Activated CD4-positive, alpha-beta memory T cell treated with anti-CD3 and anti-CD28 coated beads for 36 hours (primary cell): ENCODE data around the gene INKA2. TPM values are rescaled to one million over a fixed set of nuclear protein-coding genes. Genes with fewer than 3 reads are reported as not detected.
A peak's percentile ranks its signal among the peaks of the same experiment; 100 is the strongest.

Experiments
- CTCF ChIA-PET: fragments of 350-600 bp; sonication (Branson Sonifier 250); formaldehyde crosslinking; loops from one replicate; lab custom pipeline; 2021; ENCODE audit warnings: antibody characterized with exemption, inconsistent platforms; lab: Charles Lee
- POLR2A ChIA-PET: fragments of 350-600 bp; sonication (Branson Sonifier 250); formaldehyde crosslinking; loops from one replicate; lab custom pipeline; 2021; ENCODE audit warnings: antibody characterized with exemption; lab: Charles Lee
- DNase-seq: peaks from one replicate; pipeline ENCODE4 v3.0.0-alpha.2; 2020
- H3K27ac Mint-ChIP-seq: one replicate; pipeline ENCODE4 v1.8.0; 2021; ENCODE audit warnings: mixed read lengths
- H3K27me3 Mint-ChIP-seq: one replicate; pipeline ENCODE4 v1.8.0; 2021; ENCODE audit warnings: mixed read lengths
- H3K36me3 Mint-ChIP-seq: one replicate; pipeline ENCODE4 v1.8.0; 2021; ENCODE audit warnings: mixed read lengths
- H3K4me1 Mint-ChIP-seq: one replicate; pipeline ENCODE4 v1.8.0; 2021; ENCODE audit warnings: low read depth, mixed read lengths
- H3K4me3 Mint-ChIP-seq: one replicate; pipeline ENCODE4 v1.8.0; 2021; ENCODE audit warnings: mild to moderate bottlenecking, mixed read lengths
- H3K9me3 Mint-ChIP-seq: one replicate; pipeline ENCODE4 v1.8.0; 2021; ENCODE audit warnings: mixed read lengths
- intact Hi-C: fragments of 100-400 bp; cut with micrococcal nuclease; formaldehyde crosslinking; loops from one replicate; pipeline ENCODE4 v1.15.1; 2023
- total RNA-seq, 2 experiments: library from RNA; stranded (reverse); gene quantifications; one replicate each; pipeline ENCODE4 v1.2.3, GENCODE V29; 2021

The INKA2 gene
- 1 to 10 TPM; 1.4 to 2.3 TPM for total RNA-seq

GRCh38 chr1:111739194-111739924, at the start of gene INKA2:
Gene INKA2 (minus strand): TSS chr1:111739395. CDS start chr1:111739242, 153 bp downstream.
- ChIA-PET CTCF (interaction anchor here (0.6 to 6.7 kb wide), 13 partner anchors 9 to 524 kb away, joined by 3 to 68 read pairs (median 3); no protein-coding TSS in a partner anchor), POLR2A (interaction anchor here (1.0 to 2.9 kb wide), 5 partner anchors 16 to 231 kb away, joined by 3 to 12 read pairs (median 3); partner anchors contain the start of gene DDX20)
- Mint-ChIP-seq H3K27ac (no peak within 1 kb of the TSS), H3K4me3 (peak within 1 kb of the TSS; percentile 84), H3K27me3 (peaks cover 28% of the 10 kb centered on the region), H3K9me3 (no peaks in the 10 kb centered on the region), H3K4me1 (peaks cover 11% of the 10 kb centered on the region), H3K36me3 (no peaks in the 10 kb centered on the region)
- DNase-seq, result peak; percentile 88
- intact Hi-C loops, result loop anchor here (1.0 to 5.0 kb wide), 3 partner anchors 16 to 137 kb away; partner anchors contain the start of gene DDX20

GRCh38 chr1:111786669-111787207, 47.5 kb upstream of the INKA2 start:
- no peaks in the 10 kb centered on the region for H3K9me3 Mint-ChIP-seq
- H3K36me3 Mint-ChIP-seq, result no peaks in the 10 kb centered on the region
- H3K27me3 Mint-ChIP-seq, result no peaks in the 10 kb centered on the region
- ChIA-PET POLR2A (no interaction called here), CTCF (interaction anchor here (1.3 kb wide), 1 partner anchor 21 kb away, joined by 3 read pairs; no protein-coding TSS in a partner anchor)
- intact Hi-C loops, result no loop called here
- no peak overlapping the region for H3K4me3 Mint-ChIP-seq
- H3K4me1 Mint-ChIP-seq, result no peaks in the 10 kb centered on the region
- no peak overlapping the region for H3K27ac Mint-ChIP-seq
- no peak for DNase-seq

GRCh38 chr1:111784273-111784901, 45.2 kb upstream of the INKA2 start:
- ChIA-PET CTCF (interaction anchor here (0.8 kb wide), 1 partner anchor 16 kb away, joined by 4 read pairs; no protein-coding TSS in a partner anchor), POLR2A (no interaction called here)
- H3K4me1 Mint-ChIP-seq, result no peaks in the 10 kb centered on the region
- H3K4me3 Mint-ChIP-seq, result no peak overlapping the region
- no peaks in the 10 kb centered on the region for H3K27me3 Mint-ChIP-seq
- no peaks in the 10 kb centered on the region for H3K36me3 Mint-ChIP-seq
- no peak for DNase-seq
- intact Hi-C loops, result no loop called here
- H3K9me3 Mint-ChIP-seq, result no peaks in the 10 kb centered on the region
- no peak overlapping the region for H3K27ac Mint-ChIP-seq

GRCh38 chr1:111779546-111779945, 40.4 kb upstream of the INKA2 start:
- Mint-ChIP-seq H3K36me3 (no peaks in the 10 kb centered on the region), H3K4me1 (no peaks in the 10 kb centered on the region), H3K4me3 (no peak overlapping the region), H3K27me3 (no peaks in the 10 kb centered on the region), H3K27ac (no peak overlapping the region), H3K9me3 (no peaks in the 10 kb centered on the region)
- CTCF ChIA-PET, result no interaction called here
- POLR2A ChIA-PET, result no interaction called here
- no peak for DNase-seq
- intact Hi-C loops, result no loop called here

- no peak overlapping the region for H3K27ac Mint-ChIP-seq
- POLR2A ChIA-PET, result no interaction called here
- no peaks in the 10 kb centered on the region for H3K4me1 Mint-ChIP-seq
- no peaks in the 10 kb centered on the region for H3K36me3 Mint-ChIP-seq
- H3K27me3 Mint-ChIP-seq, result no peaks in the 10 kb centered on the region
- CTCF ChIA-PET, result no interaction called here
- H3K9me3 Mint-ChIP-seq, result no peaks in the 10 kb centered on the region
- intact Hi-C loops, result no loop called here
- H3K4me3 Mint-ChIP-seq, result no peak overlapping the region
- no peak for DNase-seq
These were observed 39.4 kb upstream of the INKA2 start for GRCh38 chr1:111778541-111779051.

- H3K4me3 Mint-ChIP-seq, result no peak overlapping the region
- H3K27me3 Mint-ChIP-seq, result no peaks in the 10 kb centered on the region
- DNase-seq, result no peak
- no peaks in the 10 kb centered on the region for H3K9me3 Mint-ChIP-seq
- intact Hi-C loops, result no loop called here
- no peak overlapping the region for H3K27ac Mint-ChIP-seq
- H3K4me1 Mint-ChIP-seq, result no peaks in the 10 kb centered on the region
- ChIA-PET POLR2A (no interaction called here), CTCF (no interaction called here)
- no peaks in the 10 kb centered on the region for H3K36me3 Mint-ChIP-seq
These were observed 38.9 kb upstream of the INKA2 start for GRCh38 chr1:111778066-111778465.

GRCh38 chr1:111777301-111777700, 38.1 kb upstream of the INKA2 start:
- H3K9me3 Mint-ChIP-seq, result no peaks in the 10 kb centered on the region
- intact Hi-C loops, result no loop called here
- no peaks in the 10 kb centered on the region for H3K4me1 Mint-ChIP-seq
- H3K36me3 Mint-ChIP-seq, result no peaks in the 10 kb centered on the region
- H3K27ac Mint-ChIP-seq, result no peak overlapping the region
- ChIA-PET POLR2A (no interaction called here), CTCF (no interaction called here)
- H3K27me3 Mint-ChIP-seq, result no peaks in the 10 kb centered on the region
- DNase-seq, result no peak
- no peak overlapping the region for H3K4me3 Mint-ChIP-seq

GRCh38 chr1:111776861-111777260, 37.7 kb upstream of the INKA2 start:
- ChIA-PET CTCF (no interaction called here), POLR2A (no interaction called here)
- Mint-ChIP-seq H3K27me3 (no peaks in the 10 kb centered on the region), H3K27ac (no peak overlapping the region), H3K4me3 (no peak overlapping the region), H3K9me3 (no peaks in the 10 kb centered on the region), H3K36me3 (no peaks in the 10 kb centered on the region), H3K4me1 (no peaks in the 10 kb centered on the region)
- no peak for DNase-seq
- intact Hi-C loops, result no loop called here

GRCh38 chr1:111776391-111776790, 37.2 kb upstream of the INKA2 start:
- no peak for DNase-seq
- Mint-ChIP-seq H3K36me3 (no peaks in the 10 kb centered on the region), H3K27me3 (no peaks in the 10 kb centered on the region), H3K9me3 (no peaks in the 10 kb centered on the region), H3K4me1 (no peaks in the 10 kb centered on the region), H3K4me3 (no peak overlapping the region), H3K27ac (no peak overlapping the region)
- ChIA-PET CTCF (no interaction called here), POLR2A (no interaction called here)
- intact Hi-C loops, result no loop called here

- DNase-seq, result no peak
- H3K9me3 Mint-ChIP-seq, result no peaks in the 10 kb centered on the region
- H3K4me3 Mint-ChIP-seq, result no peak overlapping the region
- H3K36me3 Mint-ChIP-seq, result no peaks in the 10 kb centered on the region
- no peaks in the 10 kb centered on the region for H3K4me1 Mint-ChIP-seq
- intact Hi-C loops, result no loop called here
- H3K27ac Mint-ChIP-seq, result no peak overlapping the region
- ChIA-PET POLR2A (no interaction called here), CTCF (no interaction called here)
- H3K27me3 Mint-ChIP-seq, result no peaks in the 10 kb centered on the region
These were observed 36.8 kb upstream of the INKA2 start for GRCh38 chr1:111775966-111776365.

- ChIA-PET POLR2A (no interaction called here), CTCF (interaction anchor here (1.0 kb wide), 1 partner anchor 10 kb away, joined by 3 read pairs; no protein-coding TSS in a partner anchor)
- intact Hi-C loops, result no loop called here
These were observed 31.7 kb upstream of the INKA2 start for GRCh38 chr1:111770916-111771315.

GRCh38 chr1:111769517-111770146, 30.4 kb upstream of the INKA2 start:
- peak; percentile 44 for DNase-seq
- Mint-ChIP-seq H3K36me3 (peaks cover 20% of the 10 kb centered on the region), H3K27me3 (no peaks in the 10 kb centered on the region), H3K27ac (no peak overlapping the region), H3K4me3 (no peak overlapping the region), H3K4me1 (peaks cover 3% of the 10 kb centered on the region), H3K9me3 (no peaks in the 10 kb centered on the region)
- ChIA-PET CTCF (interaction anchor here (0.5 to 4.8 kb wide), 21 partner anchors 9 to 546 kb away, joined by 3 to 46 read pairs (median 4); partner anchors contain the start of genes CHI3L2, DDX20 and WDR77), POLR2A (no interaction called here)
- intact Hi-C loops, result loop anchor here (5.0 kb wide), 1 partner anchor 367 kb away; no protein-coding TSS in a partner anchor

More at GRCh38 chr1:111770916-111771315, 31.7 kb upstream of the INKA2 start:
- no peak overlapping the region for H3K4me3 Mint-ChIP-seq
- H3K27me3 Mint-ChIP-seq, result no peaks in the 10 kb centered on the region
- no peak for DNase-seq
- H3K9me3 Mint-ChIP-seq, result no peaks in the 10 kb centered on the region
- H3K36me3 Mint-ChIP-seq, result peaks cover 11% of the 10 kb centered on the region
- H3K27ac Mint-ChIP-seq, result no peak overlapping the region
- H3K4me1 Mint-ChIP-seq, result peaks cover 3% of the 10 kb centered on the region
